Smooth muscle cell (in vitro differentiated cells): ENCODE results near the gene GNAL. TPM values are rescaled to one million over a fixed set of nuclear protein-coding genes. Genes with fewer than 3 reads are reported as not detected.

Experiments used
- DNase-seq: peaks from one replicate; lab custom pipeline; 2025; ENCODE audit not compliant: unreplicated experiment; lab: John Stamatoyannopoulos, UW
- H2AFZ ChIP-seq: fragments of 200-600 bp; sonication (generic); 2 replicates; pipeline ENCODE4 v1.6.0; 2016; ENCODE audit warnings: antibody characterized with exemption, low read depth, mild to moderate bottlenecking
- H3F3A ChIP-seq: fragments of 200-600 bp; sonication (generic); 2 replicates; pipeline ENCODE4 v1.6.0; 2017; ENCODE audit warnings: antibody characterized with exemption, low read depth
- H3K27ac ChIP-seq: fragments of 200-600 bp; sonication (generic); 2 replicates; pipeline ENCODE4 v1.5.1; 2016; ENCODE audit warnings: low read depth, mild to moderate bottlenecking
- H3K27me3 ChIP-seq: fragments of 200-600 bp; sonication (generic); 2 replicates; pipeline ENCODE4 v1.6.1; 2016; ENCODE audit warnings: low read depth, mild to moderate bottlenecking
- H3K36me3 ChIP-seq: fragments of 200-600 bp; sonication (generic); 2 replicates; pipeline ENCODE4 v1.5.1; 2016; ENCODE audit warnings: low read depth
- H3K4me1 ChIP-seq: fragments of 200-600 bp; sonication (generic); 2 replicates; pipeline ENCODE4 v1.5.1; 2016; ENCODE audit warnings: low read depth
- H3K4me2 ChIP-seq: fragments of 200-600 bp; sonication (generic); 2 replicates; pipeline ENCODE4 v1.6.0; 2016; ENCODE audit warnings: mild to moderate bottlenecking
- H3K4me3 ChIP-seq: fragments of 200-600 bp; sonication (generic); 2 replicates; pipeline ENCODE4 v1.5.1; 2016; ENCODE audit warnings: mild to moderate bottlenecking
- H3K79me2 ChIP-seq: fragments of 200-600 bp; sonication (generic); 2 replicates; pipeline ENCODE4 v1.6.0; 2016; ENCODE audit warnings: low read depth, mild to moderate bottlenecking
- H3K9ac ChIP-seq: fragments of 200-600 bp; sonication (generic); 2 replicates; pipeline ENCODE4 v1.6.0; 2016; ENCODE audit warnings: low read depth
- H3K9me3 ChIP-seq: fragments of 200-600 bp; sonication (generic); replicated peaks from 2 replicates; pipeline ENCODE4 v1.5.1; 2016; ENCODE audit warnings: low read depth
- H4K20me1 ChIP-seq: fragments of 200-600 bp; sonication (generic); 2 replicates; pipeline ENCODE4 v1.6.0; 2016; ENCODE audit warnings: low read depth
- CTCF ChIP-seq: fragments of 200-600 bp; sonication (generic); IDR thresholded peaks from 2 replicates; pipeline ENCODE4 v1.5.1; 2017; ENCODE audit warnings: borderline replicate concordance, mild to moderate bottlenecking, antibody characterized with exemption; ENCODE audit not compliant: insufficient read depth, poor library complexity, severe bottlenecking
- WGBS: methylation state at CpG from one replicate; pipeline ENCODE4 v1.1.7; 2016; ENCODE audit warnings: low lambda C conversion rate; 5-methylcytosine and 5-hydroxymethylcytosine counted together
- microRNA-seq: library from miRNA; unstranded; fragments of <30 nt; microRNA quantifications from one replicate; pipeline ENCODE4, GENCODE V29; 2016; ENCODE audit warnings: borderline number of aligned reads
- polyA plus RNA-seq: library from polyadenylated mRNA; unstranded; fragments of >200 nt; fragmentation: Nextera tagmentation; extraction: Ambion mirVana; gene quantifications from 2 replicates; pipeline ENCODE4 v1.2.1, GENCODE V29; 2016
- total RNA-seq: library from RNA; depleted of rRNA; stranded (reverse); fragments of >200 nt; gene quantifications from 2 replicates; pipeline ENCODE4 v1.2.3, GENCODE V29; 2014

The GNAL gene
- total and polyA plus RNA-seq, 2 experiments from 2014 or later, result 1.6 to 5.8 TPM

- no peaks in the 10 kb centered on the region for H3K36me3 ChIP-seq
- 5% methylated on average over 1 of the region's 1 CpG for WGBS
- H3K9me3 ChIP-seq, result no peaks in the 10 kb centered on the region
- H3K4me2 ChIP-seq, result no peak overlapping the region
- H3K27me3 ChIP-seq, result no peaks in the 10 kb centered on the region
- no peak overlapping the region for H3K4me3 ChIP-seq
- no peak overlapping the region for H3K27ac ChIP-seq
- no peaks in the 10 kb centered on the region for H3K4me1 ChIP-seq
- no peaks in the 10 kb centered on the region for H3F3A ChIP-seq
- H3K79me2 ChIP-seq, result no peaks in the 10 kb centered on the region
- no peak overlapping the region for H2AFZ ChIP-seq
- no peak for DNase-seq
- no peak overlapping the region for H3K9ac ChIP-seq
- H4K20me1 ChIP-seq, result no peaks in the 10 kb centered on the region
- TF ChIP-seq CTCF, result no peak
Measured at GRCh38 chr18:11927497-11927896, 238.4 kb downstream of the GNAL start.

- H3K27me3 ChIP-seq, result no peaks in the 10 kb centered on the region
- 96% methylated on average over 14 of the region's 14 CpGs for WGBS
- H3K4me2 ChIP-seq, result no peak overlapping the region
- H3F3A ChIP-seq, result no peaks in the 10 kb centered on the region
- no peak overlapping the region for H3K27ac ChIP-seq
- H4K20me1 ChIP-seq, result no peaks in the 10 kb centered on the region
- H3K79me2 ChIP-seq, result no peaks in the 10 kb centered on the region
- H3K4me1 ChIP-seq, result no peaks in the 10 kb centered on the region
- DNase-seq, result no peak
- no peak for TF ChIP-seq CTCF
- H3K4me3 ChIP-seq, result no peak overlapping the region
- H3K9me3 ChIP-seq, result no peaks in the 10 kb centered on the region
- no peaks in the 10 kb centered on the region for H3K36me3 ChIP-seq
- H3K9ac ChIP-seq, result no peak overlapping the region
- H2AFZ ChIP-seq, result no peak overlapping the region
Measured at GRCh38 chr18:11932393-11932792, 243.3 kb downstream of the GNAL start.

Small RNA genes within 50 kb of the gene (microRNA-seq; reads per million reads assigned to microRNA genes)
- gene MIR7153, result not detected

Other genes starting within 250 kb of the GNAL start
- not detected in 2 replicates for gene SLC35G4, start 79.7 kb upstream of the GNAL start, total RNA-seq
- not detected in 2 replicates for gene SLC35G4, start 79.7 kb upstream of the GNAL start, polyA plus RNA-seq
- gene CHMP1B, start 162.1 kb downstream of the GNAL start, total RNA-seq, result 54.6 and 61.1 TPM in 2 replicates
- gene CHMP1B, start 162.1 kb downstream of the GNAL start, polyA plus RNA-seq, result 35.6 and 54.4 TPM in 2 replicates
- 28.5 and 73.1 TPM in 2 replicates for gene MPPE1, start 219.1 kb downstream of the GNAL start, total RNA-seq
- gene MPPE1, start 219.1 kb downstream of the GNAL start, polyA plus RNA-seq, result 33.6 and 36.7 TPM in 2 replicates